SH-SY5Y (cell line): ENCODE measurements around the gene PRICKLE4.

Experiments
- GATA2 ChIP-seq: IDR thresholded peaks from 2 replicates; pipeline ENCODE4 v1.6.1; 2011; ENCODE audit warnings: mild to moderate bottlenecking, low read depth, low read length
- GATA3 ChIP-seq: IDR thresholded peaks from 2 replicates; pipeline ENCODE4 v1.6.1; 2011; ENCODE audit warnings: low read depth, mild to moderate bottlenecking, low read length, moderate library complexity

- TF ChIP-seq GATA2 (no peak), GATA3 (no peak)
Measured at GRCh38 chr6:41748542-41748941, 32.0 kb upstream of the PRICKLE4 start.
